Activated CD8-positive, alpha-beta T cell treated with anti-CD3 and anti-CD28 coated beads for 36 hours (primary cell): ENCODE measurements around the gene EHD4. TPM values are rescaled to one million over a fixed set of nuclear protein-coding genes. Genes with fewer than 3 reads are reported as not detected.

Experiments
- ATAC-seq: fragments of 200-7000 bp; cut with Tn5 transposase; one replicate; pipeline ENCODE4 v1.10.0; 2021; ENCODE audit warnings: mild to moderate bottlenecking, moderate library complexity
- CTCF ChIA-PET: fragments of 350-600 bp; sonication (Branson Sonifier 250); formaldehyde crosslinking; loops from one replicate; lab custom pipeline; 2021; ENCODE audit warnings: antibody characterized with exemption; lab: Charles Lee
- POLR2A ChIA-PET: fragments of 350-600 bp; sonication (Branson Sonifier 250); formaldehyde crosslinking; loops from one replicate; lab custom pipeline; 2021; ENCODE audit warnings: antibody characterized with exemption; lab: Charles Lee
- DNase-seq: peaks from one replicate; pipeline ENCODE4 v3.0.0-alpha.2; 2020
- H3K27ac Mint-ChIP-seq: one replicate; pipeline ENCODE4 v1.8.0; 2021; ENCODE audit warnings: mild to moderate bottlenecking, mixed read lengths
- H3K27me3 Mint-ChIP-seq: one replicate; pipeline ENCODE4 v1.8.0; 2021; ENCODE audit warnings: mixed read lengths
- H3K36me3 Mint-ChIP-seq: one replicate; pipeline ENCODE4 v1.8.0; 2021; ENCODE audit warnings: low read depth, mixed read lengths
- H3K4me1 Mint-ChIP-seq: one replicate; pipeline ENCODE4 v1.8.0; 2021; ENCODE audit warnings: low read depth, mixed read lengths
- H3K4me3 Mint-ChIP-seq: one replicate; pipeline ENCODE4 v1.8.0; 2021; ENCODE audit warnings: mild to moderate bottlenecking, moderate library complexity, mixed read lengths
- H3K9me3 Mint-ChIP-seq: one replicate; pipeline ENCODE4 v1.8.0; 2021; ENCODE audit warnings: mixed read lengths
- CTCF ChIP-seq: fragments of 200-600 bp; IDR thresholded peaks from one replicate; pipeline ENCODE4 v1.8.0; 2022; ENCODE audit warnings: antibody characterized with exemption, mild to moderate bottlenecking
- intact Hi-C: fragments of 100-400 bp; cut with micrococcal nuclease; formaldehyde crosslinking; loops from one replicate; pipeline ENCODE4 v1.10.0; 2022
- total RNA-seq, 2 experiments: library from RNA; stranded (reverse); gene quantifications; one replicate each; pipeline ENCODE4 v1.2.3, GENCODE V29; 2021

EHD4 gene
- total RNA-seq, 2 experiments from 2014 or later = 22.3 to 22.6 TPM

- intact Hi-C loops = no loop called here
- Mint-ChIP-seq H3K27ac (peak overlapping the region; percentile 73), H3K4me1 (peaks cover 9% of the 10 kb centered on the region), H3K9me3 (no peaks in the 10 kb centered on the region), H3K27me3 (no peaks in the 10 kb centered on the region), H3K36me3 (no peaks in the 10 kb centered on the region), H3K4me3 (no peak overlapping the region)
- ChIA-PET POLR2A (no interaction called here), CTCF (no interaction called here)
- TF ChIP-seq CTCF = no peak
- no peak for ATAC-seq
- DNase-seq = no peak
Observed at GRCh38 chr15:41871175-41871905, 101.0 kb downstream of the EHD4 start.

- ChIA-PET POLR2A (no interaction called here), CTCF (interaction anchor here (0.9 kb wide), 1 partner anchor 34 kb away, joined by 3 read pairs; no protein-coding TSS in a partner anchor)
- Mint-ChIP-seq H3K9me3 (no peaks in the 10 kb centered on the region), H3K27me3 (no peaks in the 10 kb centered on the region), H3K4me1 (peaks cover 9% of the 10 kb centered on the region), H3K27ac (peak overlapping the region; percentile 73), H3K4me3 (no peak overlapping the region), H3K36me3 (no peaks in the 10 kb centered on the region)
- peak; percentile 74 for DNase-seq
- intact Hi-C loops = no loop called here
- ATAC-seq = peak; percentile 96
- TF ChIP-seq CTCF = no peak
Observed at GRCh38 chr15:41870689-41871081, 101.7 kb downstream of the EHD4 start.

- CTCF ChIA-PET = interaction anchor here (0.9 to 1.2 kb wide), 3 partner anchors 35 to 58 kb away, joined by 3 to 5 read pairs (median 3); no protein-coding TSS in a partner anchor
- H3K27me3 Mint-ChIP-seq = no peaks in the 10 kb centered on the region
- H3K4me1 Mint-ChIP-seq = peaks cover 9% of the 10 kb centered on the region
- H3K27ac Mint-ChIP-seq = peak overlapping the region; percentile 73
- DNase-seq (no peak), ATAC-seq (no peak)
- no peaks in the 10 kb centered on the region for H3K9me3 Mint-ChIP-seq
- H3K4me3 Mint-ChIP-seq = no peak overlapping the region
- intact Hi-C loops = no loop called here
- H3K36me3 Mint-ChIP-seq = no peaks in the 10 kb centered on the region
- POLR2A ChIA-PET = interaction anchor here (0.5 to 1.6 kb wide), 3 partner anchors 18 to 56 kb away, joined by 3 read pairs; no protein-coding TSS in a partner anchor
- TF ChIP-seq CTCF = no peak
Observed at GRCh38 chr15:41869770-41870688, 102.3 kb downstream of the EHD4 start.

- DNase-seq (no peak), ATAC-seq (no peak)
- H3K36me3 Mint-ChIP-seq = no peaks in the 10 kb centered on the region
- intact Hi-C loops = no loop called here
- H3K4me1 Mint-ChIP-seq = peaks cover 9% of the 10 kb centered on the region
- TF ChIP-seq CTCF = no peak
- H3K27ac Mint-ChIP-seq = no peak overlapping the region
- POLR2A ChIA-PET = interaction anchor here (1.4 kb wide), 1 partner anchor 41 kb away, joined by 3 read pairs; no protein-coding TSS in a partner anchor
- H3K4me3 Mint-ChIP-seq = no peak overlapping the region
- H3K9me3 Mint-ChIP-seq = no peaks in the 10 kb centered on the region
- CTCF ChIA-PET = no interaction called here
- H3K27me3 Mint-ChIP-seq = no peaks in the 10 kb centered on the region
Observed at GRCh38 chr15:41868321-41868720, 104.0 kb downstream of the EHD4 start.
